ENCODE results near the gene MAML2. TPM values are rescaled to one million over a fixed set of nuclear protein-coding genes. Genes with fewer than 3 reads are reported as not detected.

MAML2 gene
- total RNA-seq, 1 donor = 20.1 TPM

- TF ChIP-seq CTCF (IDR thresholded peaks at IDR 0.05; ENCODE audit: insufficient read depth, low read length) = no peak
- no peak overlapping the region for H3K4me3 ChIP-seq (ENCODE audit: low read depth, low read length)
- no peak for DNase-seq (ENCODE audit: low read depth)
Measured at GRCh38 chr11:96197801-96198701, 144.9 kb downstream of the MAML2 start.

- no peak overlapping the region for H3K4me3 ChIP-seq (ENCODE audit: low read depth, low read length)
- TF ChIP-seq CTCF (IDR thresholded peaks at IDR 0.05; ENCODE audit: insufficient read depth, low read length) = no peak
- peak; percentile 38 for DNase-seq (ENCODE audit: low read depth)
Measured at GRCh38 chr11:96197103-96197502, 145.9 kb downstream of the MAML2 start.

- TF ChIP-seq CTCF (IDR thresholded peaks at IDR 0.05; ENCODE audit: insufficient read depth, low read length) = no peak
- no peak for DNase-seq (ENCODE audit: low read depth)
- no peak overlapping the region for H3K4me3 ChIP-seq (ENCODE audit: low read depth, low read length)
Measured at GRCh38 chr11:96196181-96196662, 146.8 kb downstream of the MAML2 start.

GRCh38 chr11:96195671-96196070, 147.3 kb downstream of the MAML2 start:
- DNase-seq (ENCODE audit: low read depth) = no peak
- TF ChIP-seq CTCF (IDR thresholded peaks at IDR 0.05; ENCODE audit: insufficient read depth, low read length) = no peak
- no peak overlapping the region for H3K4me3 ChIP-seq (ENCODE audit: low read depth, low read length)

GRCh38 chr11:96194581-96195374, 148.2 kb downstream of the MAML2 start:
- no peak for TF ChIP-seq CTCF (IDR thresholded peaks at IDR 0.05; ENCODE audit: insufficient read depth, low read length)
- no peak overlapping the region for H3K4me3 ChIP-seq (ENCODE audit: low read depth, low read length)
- no peak for DNase-seq (ENCODE audit: low read depth)

GRCh38 chr11:96193745-96194443, 149.1 kb downstream of the MAML2 start:
- no peak for TF ChIP-seq CTCF (IDR thresholded peaks at IDR 0.05; ENCODE audit: insufficient read depth, low read length)
- DNase-seq (ENCODE audit: low read depth) = no peak
- no peak overlapping the region for H3K4me3 ChIP-seq (ENCODE audit: low read depth, low read length)

Measured in fibroblast of the aortic adventitia (primary cell).